ENCODE results near the gene CRABP1.

Gene CRABP1

DNA sequence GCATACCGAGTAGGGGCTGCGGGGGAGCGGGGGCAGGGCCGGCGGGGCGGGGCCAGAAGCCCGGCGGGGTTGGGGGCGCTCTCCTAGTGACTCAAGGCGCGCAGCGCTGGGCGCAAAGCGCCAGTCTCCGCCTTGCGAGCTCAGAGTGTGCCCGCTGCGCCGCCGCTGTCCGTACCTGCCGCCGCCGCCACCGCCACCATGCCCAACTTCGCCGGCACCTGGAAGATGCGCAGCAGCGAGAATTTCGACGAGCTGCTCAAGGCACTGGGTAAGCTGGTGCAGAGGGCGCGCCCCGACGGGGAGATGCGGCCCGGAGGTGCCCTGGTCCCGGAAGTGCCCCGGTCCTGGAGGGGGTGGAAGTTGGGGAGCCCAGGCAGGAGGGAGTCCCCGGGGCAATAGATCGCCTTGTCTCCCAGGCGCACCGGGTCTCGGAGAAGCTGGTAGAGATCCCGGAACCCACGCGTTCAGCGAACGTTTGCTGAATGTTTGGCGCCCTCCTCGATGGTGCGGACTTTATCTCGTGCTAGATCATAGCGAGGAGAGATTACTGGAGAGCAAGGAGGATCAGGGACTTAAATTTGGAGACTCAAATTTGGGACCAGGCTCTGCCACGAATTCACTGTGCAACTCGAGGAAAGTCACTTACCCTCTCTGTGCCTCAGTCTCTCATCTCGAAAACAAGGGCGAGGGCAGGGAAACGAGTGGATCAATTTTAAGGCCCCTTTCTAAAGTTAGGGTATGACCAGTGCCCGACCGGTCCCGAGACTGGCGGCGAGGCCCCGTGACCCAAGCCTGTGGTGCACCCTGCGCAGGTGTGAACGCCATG lies at the start of gene CRABP1:
Gene CRABP1, plus strand, starts transcription at position 123 of the 826 bp plus-strand sequence. Its CDS starts 76 bp downstream, at position 199.
- DNase-seq, result peak in 2 of 3 experiments; percentile 68 to 77

GRCh38 chr15:78291052-78291451 lies 49.1 kb upstream of the CRABP1 start:
- DNase-seq, result no peak

GRCh38 chr15:78291698-78292097 lies 48.5 kb upstream of the CRABP1 start:
- DNase-seq, result no peak

DNA sequence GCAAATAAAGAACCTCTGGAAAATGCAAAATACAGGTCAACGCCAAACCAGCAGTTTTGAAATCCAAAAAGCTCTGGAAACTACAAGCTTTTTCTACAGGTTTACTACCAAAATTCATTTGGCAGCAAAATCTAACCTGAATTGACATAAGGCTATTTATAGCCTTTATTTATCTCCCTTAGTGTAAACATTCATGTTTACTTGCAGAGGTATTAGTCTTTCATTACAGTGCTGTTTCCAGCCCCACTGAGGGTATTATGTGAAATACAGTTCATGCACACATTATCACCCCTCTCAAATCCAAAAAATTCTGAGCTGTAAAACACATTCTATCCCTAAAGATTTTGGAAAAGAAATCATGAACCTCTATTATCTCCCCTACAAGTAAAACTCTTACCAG lies 47.9 kb upstream of the CRABP1 start:
- DNase-seq, result no peak

- peak; percentile 86 to 98 (median 97) for DNase-seq
Observed at GRCh38 chr15:78299101-78299930, 40.8 kb upstream of the CRABP1 start, which contains the start of gene SKIC8. Gene SKIC8 (minus strand): TSS chr15:78299609. CDS start chr15:78295686, 3,923 bp downstream.

DNA sequence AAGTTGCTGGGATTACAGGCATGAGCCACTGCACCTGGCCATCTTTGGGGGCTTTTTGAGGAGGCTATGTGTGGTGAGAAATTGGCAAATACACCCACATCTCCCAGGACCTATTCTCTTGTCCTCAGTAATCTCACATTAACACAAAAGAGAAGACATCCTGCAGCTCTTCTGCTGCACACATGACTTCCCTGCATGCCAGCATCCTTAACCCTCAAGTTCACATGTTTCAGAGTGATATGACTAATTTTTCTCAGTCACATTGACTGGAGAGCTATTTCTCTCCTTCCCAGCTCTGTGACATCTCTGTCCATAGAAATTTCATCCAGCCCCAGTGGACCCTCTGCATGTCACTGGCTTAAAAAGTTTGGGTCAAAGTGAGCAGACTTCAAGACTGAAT lies 38.8 kb upstream of the CRABP1 start:
- DNase-seq, result no peak

DNA sequence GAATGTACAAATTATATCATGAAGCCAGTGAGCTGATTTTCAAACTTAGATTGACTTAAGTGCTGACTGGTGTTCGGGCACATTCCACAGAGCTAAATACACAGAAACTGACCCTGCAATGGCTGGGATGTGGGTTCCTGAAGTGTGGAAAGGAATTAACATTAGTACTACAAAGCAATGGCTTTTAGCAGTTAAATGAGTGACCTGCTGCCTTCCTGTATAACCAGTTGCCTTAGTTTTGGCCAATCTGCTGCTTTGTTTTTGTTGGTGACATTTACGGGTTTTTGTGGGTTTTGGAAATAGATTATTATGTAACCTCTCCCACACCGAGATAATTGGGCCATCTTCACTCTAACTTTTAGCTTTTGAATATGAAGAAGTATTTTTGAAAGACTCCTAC lies 38.3 kb upstream of the CRABP1 start:
- DNase-seq, result no peak

DNA sequence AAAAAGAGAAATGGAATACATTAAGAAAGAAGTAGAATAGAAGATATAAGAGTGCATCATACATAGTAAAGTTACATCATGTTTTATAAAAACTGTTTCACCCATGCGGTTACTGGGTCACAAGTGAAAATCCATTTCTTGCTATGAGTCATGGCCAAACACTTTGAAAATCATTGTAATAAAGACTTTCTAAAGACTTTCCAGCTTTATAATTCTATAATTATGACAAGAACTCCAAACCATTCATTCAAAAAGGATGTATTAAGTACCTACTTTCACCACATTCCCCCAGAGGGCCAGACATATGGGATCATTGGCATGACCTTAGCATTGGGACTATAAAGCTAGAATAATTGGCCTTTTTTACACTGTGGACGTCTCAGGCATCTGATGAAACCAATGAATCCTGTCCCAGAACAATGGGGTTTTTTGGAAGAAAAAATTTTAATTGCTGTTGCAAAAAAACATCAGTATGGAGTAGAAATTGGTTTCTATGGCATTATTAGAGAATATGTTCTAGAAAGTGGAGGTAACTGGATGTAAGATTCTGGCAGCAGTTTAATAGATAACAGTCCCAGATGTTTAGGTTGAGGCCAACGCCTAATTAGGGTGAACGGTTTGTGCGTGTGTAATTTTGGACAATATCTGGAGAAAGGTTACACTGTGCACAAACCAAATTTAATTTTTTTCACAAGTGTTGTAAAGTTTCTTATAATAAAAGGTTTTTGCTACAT lies 37.4 kb upstream of the CRABP1 start:
- DNase-seq, result no peak

GRCh38 chr15:78304216-78305066 lies 35.7 kb upstream of the CRABP1 start:
- no peak for DNase-seq

DNA sequence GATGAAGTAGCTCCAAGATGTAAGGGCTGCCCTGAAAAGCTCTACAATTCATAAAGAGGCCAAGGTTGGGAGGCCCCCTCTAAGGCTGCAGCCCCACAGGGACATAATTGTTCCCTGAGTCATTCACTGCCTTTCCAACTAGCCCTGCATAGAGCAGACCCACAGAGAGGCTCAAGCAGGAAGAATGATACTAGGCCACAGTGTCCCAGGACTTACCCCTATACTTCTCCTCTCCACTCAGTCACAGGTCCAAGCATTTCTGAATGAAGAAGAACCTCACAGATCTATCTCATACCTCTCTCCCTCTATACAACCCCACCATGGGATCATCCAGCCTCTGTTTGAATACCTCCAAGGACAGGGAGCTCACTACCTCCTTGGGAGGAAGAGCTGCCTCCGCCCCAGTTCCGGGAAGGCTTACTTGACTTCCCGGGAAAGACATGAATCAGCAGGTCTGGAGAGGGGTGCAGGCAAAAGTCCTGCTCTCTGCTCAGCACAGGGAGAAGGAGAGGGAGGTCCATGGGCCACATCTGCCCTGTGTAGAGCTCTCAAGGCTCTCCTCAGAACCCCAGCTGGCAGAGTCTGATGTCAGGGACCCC lies 33.9 kb upstream of the CRABP1 start:
- no peak for DNase-seq

DNA sequence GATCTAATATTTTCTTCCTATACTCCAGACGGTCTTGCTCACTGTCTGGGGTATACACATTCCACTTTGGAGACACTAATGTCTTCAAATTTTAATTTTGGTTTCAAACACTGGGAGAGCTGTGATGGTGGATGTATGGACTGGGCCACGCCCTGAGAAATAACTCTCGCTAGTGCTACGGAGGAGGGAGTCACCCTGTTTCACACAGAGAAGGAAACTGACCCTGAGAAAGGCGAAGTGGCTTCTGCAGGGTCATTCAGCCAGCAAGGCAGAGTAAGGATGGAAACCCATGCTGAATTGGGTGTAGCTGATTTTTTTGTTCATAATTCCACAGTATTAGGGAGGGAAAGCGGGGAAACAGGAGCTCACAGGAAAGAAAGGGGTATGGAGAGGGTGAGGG lies 32.2 kb upstream of the CRABP1 start:
- DNase-seq, result peak in 1 of 3 experiments; percentile 54

DNA sequence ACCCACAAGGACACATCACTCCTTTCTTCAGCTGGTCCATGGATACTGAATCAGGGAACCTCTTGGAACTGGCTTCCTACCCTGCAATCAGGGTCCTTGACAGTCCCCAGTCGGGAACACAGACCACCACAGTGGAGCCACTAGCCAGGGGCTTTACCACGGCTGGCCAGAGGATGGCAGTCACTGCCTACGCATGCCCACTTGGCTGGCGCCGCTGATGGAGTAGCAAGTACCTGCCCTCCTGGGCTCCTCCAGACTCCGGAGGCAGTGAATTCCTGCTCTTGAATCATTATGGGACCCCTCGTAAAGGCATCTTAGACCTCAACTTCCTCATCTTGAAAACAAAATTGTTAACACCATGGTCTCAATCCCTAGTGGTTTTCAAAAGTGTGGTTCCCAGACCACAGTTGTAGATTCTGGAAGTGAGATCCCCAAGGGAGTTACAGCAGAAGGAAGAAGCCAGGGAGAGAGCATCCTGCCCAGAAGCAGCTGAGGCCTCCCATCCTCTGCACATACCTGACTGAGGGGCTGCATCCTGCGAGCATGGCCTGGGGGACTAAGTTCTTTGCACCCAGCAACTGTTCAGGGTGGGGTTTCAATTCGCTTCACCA lies 31.6 kb upstream of the CRABP1 start:
- peak; percentile 63 to 89 (median 80) for DNase-seq

DNA sequence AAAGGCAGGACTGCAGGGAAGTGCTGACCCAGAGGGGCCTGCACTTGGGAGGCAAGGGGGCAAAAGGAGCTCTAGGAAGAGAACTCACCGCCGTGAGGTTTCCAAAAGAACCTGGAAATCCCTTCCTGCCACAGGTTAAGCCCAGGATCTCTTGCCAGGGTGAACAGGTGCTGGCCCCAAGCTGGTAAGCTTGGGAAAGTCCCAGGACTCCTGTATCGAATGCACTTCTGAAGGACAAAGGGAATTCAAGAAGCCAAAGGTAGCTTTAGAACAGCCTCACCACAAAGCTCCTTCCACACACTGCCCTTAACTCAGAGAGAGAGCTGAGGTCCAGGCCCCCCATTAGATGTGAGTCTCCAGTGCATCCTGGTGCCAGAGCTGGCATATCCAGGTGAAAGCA lies 28.9 kb upstream of the CRABP1 start:
- no peak for DNase-seq

DNA sequence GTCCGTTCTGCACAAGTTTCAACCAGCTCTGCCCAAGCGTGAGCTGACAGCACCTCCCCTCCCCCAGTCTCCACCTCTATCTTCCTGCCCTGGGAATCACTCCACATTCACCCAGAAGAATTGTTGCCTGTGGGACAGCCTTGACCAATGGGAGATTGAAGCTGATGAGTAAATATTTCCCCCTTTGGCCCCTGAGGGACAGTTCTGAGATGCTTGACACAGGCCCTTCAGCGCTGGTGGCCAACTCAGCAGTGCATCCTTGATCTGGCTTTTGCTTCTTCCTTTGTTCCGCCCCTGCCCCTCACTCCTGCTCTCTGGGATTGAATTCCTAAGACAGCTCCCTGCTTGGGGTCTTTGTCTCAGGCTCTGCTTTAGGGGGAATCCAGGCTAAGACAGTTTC lies 27.6 kb upstream of the CRABP1 start:
- no peak for DNase-seq

DNA sequence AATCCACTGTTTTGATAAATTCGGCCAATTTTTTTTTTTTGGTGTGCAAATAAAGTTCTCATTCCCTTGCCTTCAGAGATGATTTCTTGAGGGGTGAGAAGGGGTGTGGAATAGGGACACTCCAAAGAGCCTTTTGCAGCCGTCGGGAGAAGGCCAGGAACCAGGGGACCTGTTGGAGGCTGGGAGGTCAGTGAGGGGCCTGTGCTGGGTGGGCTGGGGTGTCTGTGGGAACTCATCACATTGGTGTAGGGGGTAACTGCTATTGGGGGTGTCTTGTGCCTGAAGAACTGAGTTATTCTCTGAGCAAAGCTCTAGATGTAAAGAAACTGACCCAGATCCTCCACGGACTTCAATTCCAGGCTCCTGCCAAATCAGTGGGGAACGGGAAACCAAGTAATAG lies 27.2 kb upstream of the CRABP1 start:
- DNase-seq, result no peak

GRCh38 chr15:78313383-78313782 lies 26.8 kb upstream of the CRABP1 start:
- DNase-seq, result no peak

DNA sequence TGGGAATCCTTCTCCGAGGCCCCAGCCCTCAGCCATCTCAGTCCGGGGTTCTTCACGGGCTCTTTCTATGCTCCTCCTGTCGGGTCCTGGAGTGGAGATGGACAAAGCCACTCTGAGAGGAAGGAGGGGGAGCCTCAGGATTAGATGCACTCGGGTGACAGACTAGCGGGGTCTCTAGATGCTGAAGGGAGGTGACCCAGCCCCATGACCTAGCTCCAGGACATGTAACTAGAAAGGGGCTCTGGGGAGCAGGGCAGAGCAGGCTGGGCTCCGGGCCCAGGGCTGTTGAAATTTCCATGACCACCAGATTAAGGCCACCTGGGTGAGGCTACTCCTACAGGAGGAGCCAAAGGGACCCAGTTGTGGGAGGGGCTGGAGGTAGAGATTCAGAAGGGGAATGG lies 26.0 kb upstream of the CRABP1 start:
- no peak for DNase-seq

- DNase-seq, result peak in 2 of 3 experiments; percentile 56 to 80
Observed at GRCh38 chr15:78315686-78316282, 24.4 kb upstream of the CRABP1 start.

GRCh38 chr15:78316283-78317083 lies 23.7 kb upstream of the CRABP1 start:
- peak in 2 of 3 experiments; percentile 55 to 83 for DNase-seq

Data from NCI-H1417 (cell line).